Measurements from ENCODE around the gene SKI. TPM values are rescaled to one million over a fixed set of nuclear protein-coding genes. Genes with fewer than 3 reads are reported as not detected.
A peak's percentile ranks its signal among the peaks of the same experiment; 100 is the strongest.

SKI gene
- total and polyA plus RNA-seq, 4 donors: 17.1 to 90.7 (median 40.7) TPM

- Histone ChIP-seq H3K4me3 (no peak overlapping the region), H3K36me3 (ENCODE audit: control insufficient read depth in 4 of 4, insufficient read depth in 4 of 4, low read length in 4 of 4) (no peaks in the 10 kb centered on the region), H3K27me3 (ENCODE audit: control insufficient read depth in 3 of 3, insufficient read depth in 3 of 3, low read length in 2 of 3) (no peaks in the 10 kb centered on the region), H3K27ac (ENCODE audit: low read depth in 1 of 2, low read length in 1 of 2) (peak overlapping the region; percentile 94 to 99), H3K9ac (ENCODE audit: insufficient read depth in 1 of 2, low read length in 2 of 2) (peak overlapping the region; percentile 73 to 84), H3K9me3 (ENCODE audit: control insufficient read depth in 4 of 4, insufficient read depth in 3 of 4, low read length in 3 of 4) (no peaks in the 10 kb centered on the region), H3K4me1 (ENCODE audit: control insufficient read depth in 5 of 5, insufficient read depth in 5 of 5, low read length in 5 of 5) (peaks cover 16 to 36% (median 24%) of the 10 kb centered on the region in 5 donors)
- DNase-seq: peak; percentile 81 to 87 (median 86)
- WGBS, 2 donors: 45 to 69% methylated on average over 21 of the region's 21 CpGs
- ATAC-seq (ENCODE audit: insufficient read depth, low FRiP score): no peak
- no peak for TF ChIP-seq CTCF (IDR thresholded peaks at IDR 0.05; ENCODE audit: control extremely low read depth, extremely low read depth)
Observed at GRCh38 chr1:2214541-2215241, 13.4 kb upstream of the SKI start.

GRCh38 chr1:2215329-2215728 lies 12.8 kb upstream of the SKI start:
- no peak for DNase-seq
- Histone ChIP-seq H3K4me3 (no peak overlapping the region), H3K27ac (ENCODE audit: low read depth in 1 of 2, low read length in 1 of 2) (no peak overlapping the region), H3K36me3 (ENCODE audit: control insufficient read depth in 4 of 4, insufficient read depth in 4 of 4, low read length in 4 of 4) (no peaks in the 10 kb centered on the region), H3K27me3 (ENCODE audit: control insufficient read depth in 3 of 3, insufficient read depth in 3 of 3, low read length in 2 of 3) (no peaks in the 10 kb centered on the region), H3K9ac (ENCODE audit: insufficient read depth in 1 of 2, low read length in 2 of 2) (no peak overlapping the region), H3K9me3 (ENCODE audit: control insufficient read depth in 4 of 4, insufficient read depth in 3 of 4, low read length in 3 of 4) (no peaks in the 10 kb centered on the region), H3K4me1 (ENCODE audit: control insufficient read depth in 5 of 5, insufficient read depth in 5 of 5, low read length in 5 of 5) (peaks cover 16 to 31% (median 24%) of the 10 kb centered on the region in 5 donors)
- 93 to 96% methylated on average over 14 of the region's 14 CpGs for WGBS, 2 donors
- no peak for ATAC-seq (ENCODE audit: insufficient read depth, low FRiP score)
- TF ChIP-seq CTCF (IDR thresholded peaks at IDR 0.05; ENCODE audit: control extremely low read depth, extremely low read depth): no peak

- ATAC-seq (ENCODE audit: insufficient read depth, low FRiP score) (no peak), DNase-seq (no peak)
- Histone ChIP-seq H3K9ac (ENCODE audit: insufficient read depth in 1 of 2, low read length in 2 of 2) (no peak overlapping the region), H3K9me3 (ENCODE audit: control insufficient read depth in 4 of 4, insufficient read depth in 3 of 4, low read length in 3 of 4) (no peaks in the 10 kb centered on the region), H3K27me3 (ENCODE audit: control insufficient read depth in 3 of 3, insufficient read depth in 3 of 3, low read length in 2 of 3) (no peaks in the 10 kb centered on the region), H3K27ac (ENCODE audit: low read depth in 1 of 2, low read length in 1 of 2) (no peak overlapping the region), H3K4me3 (no peak overlapping the region), H3K4me1 (ENCODE audit: control insufficient read depth in 5 of 5, insufficient read depth in 5 of 5, low read length in 5 of 5) (peaks cover 16 to 31% (median 24%) of the 10 kb centered on the region in 5 donors), H3K36me3 (ENCODE audit: control insufficient read depth in 4 of 4, insufficient read depth in 4 of 4, low read length in 4 of 4) (no peaks in the 10 kb centered on the region)
- TF ChIP-seq CTCF (IDR thresholded peaks at IDR 0.05; ENCODE audit: control extremely low read depth, extremely low read depth): no peak
- WGBS, 2 donors: 94 to 97% methylated on average over 25 of the region's 25 CpGs
Observed at GRCh38 chr1:2215909-2216766, 12.0 kb upstream of the SKI start.
